ENCODE results near the gene SLC37A1. TPM values are rescaled to one million over a fixed set of nuclear protein-coding genes. Genes with fewer than 3 reads are reported as not detected.

Gene SLC37A1
- total and polyA plus RNA-seq, 4 donors: 2.0 to 7.2 (median 4.3) TPM

DNA sequence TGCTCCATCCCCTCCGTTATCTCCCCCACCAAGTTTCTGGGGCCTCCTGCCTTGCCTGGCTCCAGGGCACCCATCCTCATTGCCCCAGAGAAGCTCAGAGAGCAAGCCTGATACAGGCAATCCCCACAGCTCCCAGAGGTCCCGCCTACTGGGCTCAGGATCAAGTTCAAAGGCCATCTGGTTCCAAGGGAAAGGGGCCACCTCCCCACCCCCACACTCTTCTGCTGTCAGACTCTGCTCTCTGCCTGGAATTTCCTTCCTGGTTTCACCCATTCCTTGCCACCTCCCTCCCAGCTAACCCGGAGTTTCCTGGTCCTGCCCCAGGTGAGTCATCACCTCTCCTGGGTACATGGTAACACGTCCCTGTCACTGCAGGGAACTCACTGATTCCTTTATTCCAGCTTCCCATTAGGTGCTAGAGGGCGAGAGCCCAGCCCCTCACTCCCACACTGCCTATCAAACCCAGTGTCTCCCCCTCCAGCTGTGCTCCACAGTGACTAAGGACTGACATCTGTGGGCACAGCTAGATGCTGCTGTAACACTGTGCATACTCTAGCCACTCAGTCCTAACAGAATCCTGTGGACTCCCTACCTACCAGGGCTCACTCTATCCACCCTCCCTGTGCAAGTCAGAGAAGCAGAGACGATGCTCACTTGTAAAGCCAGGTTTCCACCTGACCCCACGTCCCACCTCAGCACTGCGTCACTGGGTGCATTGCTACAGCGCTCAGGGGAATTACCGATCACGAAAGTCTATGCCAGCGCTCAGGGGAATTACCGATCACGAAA is 39.4 kb upstream of the SLC37A1 start:
- H3K9me3 ChIP-seq (ENCODE audit: control insufficient read depth in 4 of 4, low read length in 3 of 4): no peaks in the 10 kb centered on the region
- H3K4me1 ChIP-seq (ENCODE audit: control insufficient read depth in 4 of 4, insufficient read depth in 4 of 4, low read length in 3 of 4): peaks cover 5 to 11% (median 8%) of the 10 kb centered on the region in 4 donors
- H3K27me3 ChIP-seq (ENCODE audit: control insufficient read depth in 4 of 4, insufficient read depth in 4 of 4, low read length in 3 of 4): no peaks in the 10 kb centered on the region
- H3K4me3 ChIP-seq (ENCODE audit: low read depth in 1 of 3, low read length in 3 of 3): no peak overlapping the region
- DNase-seq (ENCODE audit: low spot score): peak; percentile 49
- H3K27ac ChIP-seq (ENCODE audit: low read depth in 1 of 2, low read length in 2 of 2): peak overlapping the region in 1 of 2 donors; percentile 42
- 70% methylated on average over 14 of the region's 14 CpGs for WGBS
- TF ChIP-seq RAD21 (IDR thresholded peaks at IDR 0.05) (peak in 1 of 2 donors; percentile 13), NR2F2 (IDR thresholded peaks at IDR 0.05) (peak; percentile 48), RXRA (IDR thresholded peaks at IDR 0.05) (peak in 1 of 2 donors; percentile 23), EGR1 (IDR thresholded peaks at IDR 0.05; ENCODE audit: low read depth in 2 of 2) (no peak), JUND (IDR thresholded peaks at IDR 0.05) (peak; percentile 67 to 73), SP1 (IDR thresholded peaks at IDR 0.05) (peak; percentile 50), HNF4A (conservative IDR thresholded peaks at IDR 0.05) (peak; percentile 39), HNF4G (IDR thresholded peaks at IDR 0.05) (no peak)
- H3K9ac ChIP-seq (ENCODE audit: low read depth in 1 of 2, low read length in 2 of 2): no peak overlapping the region
- H3K36me3 ChIP-seq (ENCODE audit: control insufficient read depth in 4 of 4, insufficient read depth in 3 of 4, low read depth in 1 of 4, low read length in 3 of 4): no peaks in the 10 kb centered on the region

DNA sequence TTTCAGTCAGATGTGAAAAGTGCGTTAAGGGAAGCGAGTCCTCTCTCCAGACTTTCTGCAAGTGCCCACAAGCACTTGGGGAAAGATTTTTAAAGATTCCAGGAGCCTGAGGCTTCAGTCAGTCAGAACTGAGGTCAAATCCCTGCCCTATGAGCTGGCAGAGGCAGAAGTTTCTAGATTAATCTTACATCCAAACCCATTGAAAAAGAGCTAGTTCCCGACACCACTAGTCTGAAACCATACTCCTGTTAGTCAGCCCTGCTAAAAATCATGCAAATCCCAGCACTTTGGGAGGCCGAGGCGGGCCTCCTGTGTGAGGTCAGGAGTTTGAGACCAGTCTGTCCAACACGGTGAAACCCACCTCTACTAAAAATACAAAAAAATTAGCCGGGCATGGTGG is 38.6 kb upstream of the SLC37A1 start:
- 94% methylated on average over 7 of the region's 7 CpGs for WGBS
- Histone ChIP-seq H3K9ac (ENCODE audit: low read depth in 1 of 2, low read length in 2 of 2) (no peak overlapping the region), H3K27ac (ENCODE audit: low read depth in 1 of 2, low read length in 2 of 2) (no peak overlapping the region), H3K4me1 (ENCODE audit: control insufficient read depth in 4 of 4, insufficient read depth in 4 of 4, low read length in 3 of 4) (peaks cover 4 to 10% (median 6%) of the 10 kb centered on the region in 4 donors), H3K9me3 (ENCODE audit: control insufficient read depth in 4 of 4, low read length in 3 of 4) (no peaks in the 10 kb centered on the region), H3K27me3 (ENCODE audit: control insufficient read depth in 4 of 4, insufficient read depth in 4 of 4, low read length in 3 of 4) (no peaks in the 10 kb centered on the region), H3K4me3 (ENCODE audit: low read depth in 1 of 3, low read length in 3 of 3) (no peak overlapping the region), H3K36me3 (ENCODE audit: control insufficient read depth in 4 of 4, insufficient read depth in 3 of 4, low read depth in 1 of 4, low read length in 3 of 4) (no peaks in the 10 kb centered on the region)
- no peak for DNase-seq (ENCODE audit: low spot score)
- TF ChIP-seq, protein P1, sequence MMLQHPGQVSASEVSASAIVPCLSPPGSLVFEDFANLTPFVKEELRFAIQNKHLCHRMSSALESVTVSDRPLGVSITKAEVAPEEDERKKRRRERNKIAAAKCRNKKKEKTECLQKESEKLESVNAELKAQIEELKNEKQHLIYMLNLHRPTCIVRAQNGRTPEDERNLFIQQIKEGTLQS (IDR thresholded peaks at IDR 0.05): no peak
- TF ChIP-seq JUND (IDR thresholded peaks at IDR 0.05) (no peak), RAD21 (IDR thresholded peaks at IDR 0.05) (no peak), GABPA (IDR thresholded peaks at IDR 0.05 in 1 of 2, conservative IDR thresholded peaks at IDR 0.05 in 1 of 2) (no peak), HNF4G (IDR thresholded peaks at IDR 0.05) (no peak), HNF4A (conservative IDR thresholded peaks at IDR 0.05) (no peak), YY1 (IDR thresholded peaks at IDR 0.05) (no peak)

DNA sequence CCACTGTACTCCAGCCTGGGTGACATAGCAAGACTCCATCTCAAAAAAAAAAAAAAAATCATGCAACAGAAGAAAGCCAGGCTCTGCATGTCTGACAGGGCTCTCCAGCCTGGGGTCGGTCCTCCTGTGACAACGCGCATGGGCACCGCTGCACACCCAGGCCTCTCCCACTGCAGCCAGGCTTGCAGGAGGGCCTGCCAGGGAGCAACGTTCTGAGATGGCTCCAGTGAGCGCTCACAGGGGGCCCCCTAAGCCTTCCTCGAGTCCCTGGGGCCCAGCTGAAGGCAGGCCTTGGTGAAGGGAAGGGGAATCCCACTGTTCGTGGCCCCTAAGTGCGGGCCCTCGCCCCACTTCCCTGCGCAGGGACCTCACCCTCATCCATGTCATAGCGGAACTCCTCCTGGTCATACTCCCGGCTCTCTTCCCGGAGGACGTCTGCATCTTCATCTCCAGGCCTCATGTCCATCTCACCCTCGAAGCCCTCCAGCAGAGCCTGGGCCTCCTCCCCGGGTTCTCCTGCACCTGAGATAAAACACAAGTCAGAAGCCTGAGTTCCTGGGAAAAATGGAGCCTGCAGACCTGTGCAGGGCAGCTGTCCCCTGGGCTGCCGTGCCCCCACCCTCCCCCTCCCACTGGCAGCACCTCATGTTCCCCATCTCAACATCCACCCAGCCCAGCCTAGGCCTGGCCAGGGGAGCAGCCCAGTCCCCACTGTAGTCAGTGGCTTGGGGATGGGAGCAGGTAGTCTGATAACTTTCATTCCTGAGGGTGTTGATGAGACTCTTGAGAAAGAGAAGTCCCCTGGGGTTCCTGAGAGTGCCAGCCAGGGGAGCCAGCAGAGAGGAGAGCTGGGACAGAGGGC is 37.9 kb upstream of the SLC37A1 start:
- H3K9ac ChIP-seq (ENCODE audit: low read depth in 1 of 2, low read length in 2 of 2): no peak overlapping the region
- H3K27ac ChIP-seq (ENCODE audit: low read depth in 1 of 2, low read length in 2 of 2): no peak overlapping the region
- TF ChIP-seq RAD21 (IDR thresholded peaks at IDR 0.05) (no peak), NR2F2 (IDR thresholded peaks at IDR 0.05) (no peak), HNF4G (IDR thresholded peaks at IDR 0.05) (no peak), YY1 (IDR thresholded peaks at IDR 0.05) (no peak), TAF1 (conservative IDR thresholded peaks at IDR 0.05) (no peak)
- TF ChIP-seq, protein P2, sequence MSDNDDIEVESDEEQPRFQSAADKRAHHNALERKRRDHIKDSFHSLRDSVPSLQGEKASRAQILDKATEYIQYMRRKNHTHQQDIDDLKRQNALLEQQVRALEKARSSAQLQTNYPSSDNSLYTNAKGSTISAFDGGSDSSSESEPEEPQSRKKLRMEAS (IDR thresholded peaks at IDR 0.05): no peak
- TF ChIP-seq, protein P1 (IDR thresholded peaks at IDR 0.05): no peak
- TF ChIP-seq, protein P3, sequence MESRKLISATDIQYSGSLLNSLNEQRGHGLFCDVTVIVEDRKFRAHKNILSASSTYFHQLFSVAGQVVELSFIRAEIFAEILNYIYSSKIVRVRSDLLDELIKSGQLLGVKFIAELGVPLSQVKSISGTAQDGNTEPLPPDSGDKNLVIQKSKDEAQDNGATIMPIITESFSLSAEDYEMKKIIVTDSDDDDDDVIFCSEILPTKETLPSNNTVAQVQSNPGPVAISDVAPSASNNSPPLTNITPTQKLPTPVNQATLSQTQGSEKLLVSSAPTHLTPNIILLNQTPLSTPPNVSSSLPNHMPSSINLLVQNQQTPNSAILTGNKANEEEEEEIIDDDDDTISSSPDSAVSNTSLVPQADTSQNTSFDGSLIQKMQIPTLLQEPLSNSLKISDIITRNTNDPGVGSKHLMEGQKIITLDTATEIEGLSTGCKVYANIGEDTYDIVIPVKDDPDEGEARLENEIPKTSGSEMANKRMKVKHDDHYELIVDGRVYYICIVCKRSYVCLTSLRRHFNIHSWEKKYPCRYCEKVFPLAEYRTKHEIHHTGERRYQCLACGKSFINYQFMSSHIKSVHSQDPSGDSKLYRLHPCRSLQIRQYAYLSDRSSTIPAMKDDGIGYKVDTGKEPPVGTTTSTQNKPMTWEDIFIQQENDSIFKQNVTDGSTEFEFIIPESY (IDR thresholded peaks at IDR 0.05): no peak
- 94% methylated on average over 18 of the region's 18 CpGs for WGBS
- H3K27me3 ChIP-seq (ENCODE audit: control insufficient read depth in 4 of 4, insufficient read depth in 4 of 4, low read length in 3 of 4): no peaks in the 10 kb centered on the region
- peaks cover 4 to 10% (median 6%) of the 10 kb centered on the region in 4 donors for H3K4me1 ChIP-seq (ENCODE audit: control insufficient read depth in 4 of 4, insufficient read depth in 4 of 4, low read length in 3 of 4)
- no peaks in the 10 kb centered on the region for H3K36me3 ChIP-seq (ENCODE audit: control insufficient read depth in 4 of 4, insufficient read depth in 3 of 4, low read depth in 1 of 4, low read length in 3 of 4)
- no peak overlapping the region for H3K4me3 ChIP-seq (ENCODE audit: low read depth in 1 of 3, low read length in 3 of 3)
- H3K9me3 ChIP-seq (ENCODE audit: control insufficient read depth in 4 of 4, low read length in 3 of 4): no peaks in the 10 kb centered on the region
- DNase-seq (ENCODE audit: low spot score): no peak

All from liver (tissue), 9 donors.